Central memory CD4-positive, alpha-beta T cell (primary cell): ENCODE measurements around the gene FRMPD4.

Source experiments
- DNase-seq: peaks from one replicate; pipeline ENCODE4 v3.0.0; 2022

Gene FRMPD4

GRCh38 chrX:12372111-12372510, 233.8 kb downstream of the FRMPD4 start:
- no peak for DNase-seq

- no peak for DNase-seq
These were observed 236.0 kb downstream of the FRMPD4 start for GRCh38 chrX:12374286-12374685.

GRCh38 chrX:12378253-12378652, 240.0 kb downstream of the FRMPD4 start:
- no peak for DNase-seq

DNA sequence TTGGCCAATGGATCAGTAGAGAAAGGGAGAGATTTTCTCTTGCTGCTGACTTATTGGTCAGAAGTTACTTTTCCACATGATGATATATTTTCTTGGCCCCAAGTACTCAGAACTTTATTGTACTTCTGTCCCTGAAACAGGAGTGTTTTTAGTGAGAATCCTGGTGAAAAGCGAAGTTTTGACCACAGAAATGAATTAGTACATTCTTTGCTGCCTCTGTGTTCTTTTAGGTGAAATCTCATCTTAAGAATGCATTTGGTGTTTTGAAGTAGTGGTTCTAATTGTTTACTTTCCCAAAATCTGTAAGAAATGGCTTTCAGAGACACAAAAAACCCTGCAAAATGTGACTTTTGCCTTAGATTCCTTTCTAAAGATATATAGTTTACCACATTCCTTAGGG, 240.4 kb downstream of the FRMPD4 start:
- DNase-seq = no peak

DNA sequence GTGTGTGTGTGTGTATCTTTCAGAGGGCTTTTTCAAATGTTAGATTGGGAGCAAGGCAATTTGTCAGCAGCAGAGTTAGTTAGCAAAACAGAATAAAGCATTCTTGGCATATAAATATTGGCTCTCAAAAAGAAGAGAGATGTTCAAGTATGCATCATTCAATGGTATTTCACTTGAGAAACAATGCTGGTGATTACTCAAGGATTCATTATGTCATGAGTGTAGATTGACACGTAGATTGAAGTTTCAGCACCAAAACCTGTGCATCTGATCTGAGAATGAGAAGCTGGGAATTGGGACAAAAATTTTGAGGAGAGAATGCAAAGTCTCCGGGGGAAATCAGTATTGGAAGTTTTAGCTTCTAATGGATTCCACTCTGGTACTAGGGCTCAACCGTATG, 241.4 kb downstream of the FRMPD4 start:
- no peak for DNase-seq

DNA sequence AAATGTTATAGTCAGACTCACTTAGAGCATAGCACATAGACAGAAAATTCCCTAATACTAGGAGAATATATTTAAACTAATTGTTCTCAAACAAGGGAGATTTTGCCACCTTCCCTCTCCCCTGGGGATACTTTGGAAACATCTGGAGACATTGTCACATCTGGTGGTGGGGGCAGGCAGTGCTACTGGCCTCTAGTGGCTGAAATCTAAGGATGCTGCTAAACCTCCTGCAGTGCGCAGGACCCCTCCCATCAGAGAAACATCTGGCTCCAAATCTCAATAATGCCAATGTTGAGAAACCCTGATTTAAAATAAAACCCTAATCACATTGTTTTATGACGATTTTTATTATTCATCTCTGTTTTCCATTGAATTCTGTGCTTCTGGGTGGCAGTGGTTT, 244.9 kb downstream of the FRMPD4 start:
- DNase-seq = no peak

DNA sequence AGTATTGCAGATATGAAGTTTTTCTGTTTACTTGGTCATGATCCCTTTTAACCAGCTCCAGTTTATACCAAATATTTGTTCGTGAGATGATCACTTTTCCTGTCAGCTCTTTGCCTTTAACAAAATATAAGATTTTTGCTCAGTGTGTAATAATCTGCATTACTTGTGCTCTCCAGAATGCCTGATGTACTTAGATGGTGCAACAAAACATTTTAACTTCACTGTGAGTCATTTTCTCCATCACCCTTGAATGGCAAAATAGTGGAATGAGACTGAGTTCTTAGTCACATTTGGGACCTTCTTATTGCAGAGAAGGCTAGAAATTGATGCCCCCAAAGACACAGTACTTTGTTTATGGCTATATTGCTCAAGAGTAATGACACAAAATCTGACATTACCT, 252.0 kb downstream of the FRMPD4 start:
- no peak for DNase-seq

DNA sequence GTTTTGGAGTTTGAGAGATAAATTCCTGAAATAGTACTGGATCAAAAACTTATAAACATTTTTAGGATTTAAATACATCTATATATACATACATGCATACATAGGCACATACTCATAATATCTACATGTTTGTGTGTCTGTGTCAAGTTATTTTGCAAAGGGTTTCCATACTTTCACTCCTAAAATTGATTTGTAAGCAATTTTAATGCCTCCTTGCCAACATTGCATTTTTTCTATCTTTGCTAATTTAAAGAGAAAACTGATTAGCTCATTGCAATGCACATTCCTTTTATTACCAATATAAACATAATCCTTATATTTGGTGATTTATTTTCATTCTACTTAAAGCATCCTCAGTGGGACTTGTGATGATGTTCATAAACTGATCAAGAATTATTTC, 258.3 kb downstream of the FRMPD4 start:
- DNase-seq = no peak

- DNase-seq = no peak
These were observed 261.9 kb downstream of the FRMPD4 start for GRCh38 chrX:12400218-12400617.

- no peak for DNase-seq
These were observed 263.0 kb downstream of the FRMPD4 start for GRCh38 chrX:12401252-12401651.

DNA sequence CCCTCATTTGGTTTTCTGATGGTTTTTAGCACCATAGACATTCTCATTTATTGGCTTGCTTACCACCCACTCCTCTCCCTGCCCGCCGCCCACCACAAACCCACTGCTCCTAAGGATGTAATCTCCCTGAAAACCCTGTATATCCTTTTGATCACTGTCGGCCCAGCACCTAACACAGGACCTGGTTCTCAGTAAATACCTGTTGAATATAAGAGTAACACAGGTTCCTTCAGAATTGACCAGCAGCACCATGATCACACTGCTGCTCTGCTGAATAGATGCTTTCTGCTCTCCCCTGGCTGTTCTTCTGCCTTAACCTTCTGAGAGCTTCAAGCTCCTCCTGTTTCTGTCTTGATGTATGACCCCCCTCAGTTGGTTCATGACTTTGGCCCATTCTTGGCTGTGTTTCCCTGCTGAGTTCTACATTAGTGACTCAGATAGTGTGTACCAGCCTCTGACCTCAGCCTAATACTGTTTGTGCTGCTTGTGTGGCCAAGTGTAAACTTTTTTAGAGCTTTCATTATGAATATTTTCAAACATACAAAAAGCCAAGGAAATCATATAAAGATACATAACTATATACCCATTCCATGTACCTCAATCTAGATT, 265.3 kb downstream of the FRMPD4 start:
- DNase-seq = no peak

GRCh38 chrX:12405306-12405705, 267.0 kb downstream of the FRMPD4 start:
- no peak for DNase-seq

GRCh38 chrX:12410523-12410922, 272.2 kb downstream of the FRMPD4 start:
- DNase-seq = no peak

DNA sequence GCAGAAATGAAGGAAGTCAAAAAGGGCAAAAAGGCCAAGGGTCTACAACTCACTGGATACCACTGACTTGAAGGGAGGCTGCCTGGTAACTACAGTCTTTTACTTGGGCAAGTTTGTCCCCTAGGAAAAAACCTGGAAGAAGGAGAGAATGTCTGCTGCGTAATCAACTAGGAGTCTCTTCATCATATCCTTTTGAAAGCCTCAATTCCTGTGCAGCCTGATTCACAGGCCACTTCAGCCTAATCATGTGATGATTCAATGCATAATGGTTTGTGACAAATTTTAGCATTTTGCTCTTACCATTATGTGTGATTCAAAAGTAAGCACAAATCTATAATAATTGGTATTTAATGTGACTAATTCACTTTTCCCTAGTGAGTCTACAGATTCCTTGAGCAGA, 273.6 kb downstream of the FRMPD4 start:
- no peak for DNase-seq

DNA sequence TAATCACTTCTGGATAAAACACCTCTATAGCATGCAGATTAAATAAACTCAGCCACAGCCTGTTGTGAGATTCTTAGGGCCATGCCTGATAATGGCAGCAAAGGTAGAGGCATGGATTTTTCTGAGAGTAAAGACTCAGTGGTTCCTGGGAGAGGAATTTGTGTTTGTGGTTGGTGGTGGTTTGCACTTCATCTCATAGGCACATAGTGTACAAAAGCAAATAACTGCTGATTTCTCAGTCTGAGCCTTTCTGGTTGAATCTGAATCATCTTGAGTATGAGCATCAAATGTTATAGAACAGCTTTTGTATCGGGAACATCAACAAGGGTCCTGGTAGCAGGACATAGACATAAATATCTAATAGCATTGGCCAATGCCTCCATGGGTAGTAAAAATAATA, 274.3 kb downstream of the FRMPD4 start:
- DNase-seq = no peak

DNA sequence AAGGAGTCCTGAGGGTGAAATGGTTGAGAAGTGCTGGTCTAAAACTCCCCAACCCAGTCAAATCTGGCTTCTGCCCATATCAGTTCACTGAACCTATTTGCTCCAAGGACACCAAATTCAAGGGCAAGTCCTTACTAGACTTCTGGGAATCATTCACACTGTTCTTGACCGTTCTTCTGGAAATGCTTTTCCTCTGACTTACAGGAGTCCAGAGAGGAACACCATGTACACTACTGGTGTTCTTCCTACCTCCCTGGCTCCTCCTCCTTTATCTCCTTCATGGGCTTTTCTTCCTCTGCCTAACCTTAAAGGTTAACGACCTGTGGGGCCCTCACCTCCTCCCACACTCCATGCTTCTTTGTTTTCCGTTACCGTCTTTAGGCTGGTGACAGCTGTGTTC, 281.3 kb downstream of the FRMPD4 start:
- DNase-seq = no peak

- DNase-seq = no peak
These were observed 283.6 kb downstream of the FRMPD4 start for GRCh38 chrX:12421918-12422317.

GRCh38 chrX:12423346-12423745, 285.1 kb downstream of the FRMPD4 start:
- no peak for DNase-seq

- no peak for DNase-seq
These were observed 287.2 kb downstream of the FRMPD4 start for GRCh38 chrX:12425496-12425895.

DNA sequence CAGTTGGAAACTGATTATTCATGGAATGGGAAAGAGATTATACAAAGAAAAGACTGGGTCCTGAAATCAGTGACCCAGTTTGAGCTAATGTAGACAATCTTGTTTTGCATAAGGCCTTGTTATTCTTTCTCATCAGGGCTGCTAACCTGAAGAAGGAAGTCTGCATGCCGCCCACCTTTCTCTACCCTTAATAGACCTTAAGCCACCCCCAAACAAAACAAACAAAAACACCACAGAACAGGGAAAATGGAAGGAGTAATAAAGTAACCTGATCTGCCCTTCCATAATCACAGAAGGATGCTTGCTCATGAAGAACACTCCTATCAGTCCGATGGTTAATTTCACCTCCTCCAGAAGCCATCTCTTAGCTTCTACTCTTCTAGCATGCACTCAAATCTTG, 288.1 kb downstream of the FRMPD4 start:
- no peak for DNase-seq

DNA sequence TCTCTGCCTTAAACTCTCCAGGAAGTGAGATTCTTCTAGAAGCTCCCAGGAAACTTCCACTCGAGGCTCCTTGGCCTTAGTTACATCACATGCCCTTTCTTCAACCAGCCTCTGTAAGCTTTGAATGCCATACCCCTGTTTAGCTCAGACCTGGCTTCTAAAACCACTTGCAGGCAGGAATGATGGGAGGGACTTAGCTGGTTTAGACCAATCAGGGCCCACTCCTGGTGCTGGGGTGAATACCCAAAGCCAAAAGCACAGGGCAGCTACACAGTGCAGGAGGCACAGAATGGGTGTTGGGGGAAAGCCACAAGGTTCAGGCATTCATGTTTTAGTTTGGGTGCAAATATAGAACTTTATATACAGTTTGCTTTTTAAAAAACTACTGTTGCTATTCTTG, 296.2 kb downstream of the FRMPD4 start:
- DNase-seq = no peak

GRCh38 chrX:12439416-12439815, 301.1 kb downstream of the FRMPD4 start:
- no peak for DNase-seq

DNA sequence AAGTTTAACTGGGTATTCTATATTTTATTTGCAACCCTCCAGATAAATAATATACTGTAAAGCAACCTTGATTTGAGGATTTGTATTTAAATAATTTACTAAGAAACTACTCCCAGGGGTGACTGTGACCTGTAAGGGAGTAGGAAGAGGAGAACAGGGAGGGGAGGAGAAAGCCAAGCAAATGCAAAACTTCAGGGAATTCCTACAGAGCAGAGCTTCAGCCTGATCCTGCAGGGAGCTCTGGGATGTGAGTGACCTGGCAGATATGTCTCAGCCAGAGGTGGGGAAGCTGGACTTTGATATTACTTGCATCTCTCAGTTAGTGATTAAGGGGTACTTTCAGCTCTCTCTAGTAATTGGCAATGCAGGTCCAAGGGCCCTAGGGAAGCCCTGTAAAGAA, 302.0 kb downstream of the FRMPD4 start:
- no peak for DNase-seq

GRCh38 chrX:12441381-12442128, 303.3 kb downstream of the FRMPD4 start:
- DNase-seq = no peak

GRCh38 chrX:12443534-12444098, 305.3 kb downstream of the FRMPD4 start:
- DNase-seq = no peak
